Thoracic aorta (tissue), 2 donors: ENCODE data around the gene P3H2. TPM values are rescaled to one million over a fixed set of nuclear protein-coding genes. Genes with fewer than 3 reads are reported as not detected.

Source experiments
- ATAC-seq: fragments of 150-250 bp; one replicate; pipeline ENCODE4 v1.8.0; 2017; ENCODE audit warnings: low read depth; ENCODE audit not compliant: insufficient number of reproducible peaks, low FRiP score
- DNase-seq: peaks from one replicate; pipeline ENCODE4 v3.0.0-alpha.2; 2020; ENCODE audit warnings: low spot score
- H3K27ac ChIP-seq, 2 donors: fragments of 200-600 bp; sonication (generic); 1 replicate in 1 of 2; 2 replicates in 1 of 2; pipeline ENCODE4 v1.5.1; 2016; ENCODE audit warnings: mild to moderate bottlenecking in 2 of 2, moderate library complexity in 2 of 2
- H3K27me3 ChIP-seq: fragments of 200-600 bp; sonication (generic); replicated peaks from 2 replicates; pipeline ENCODE4 v1.6.0; 2016; ENCODE audit warnings: mild to moderate bottlenecking; ENCODE audit not compliant: insufficient read depth
- H3K36me3 ChIP-seq: fragments of 200-600 bp; sonication (generic); one replicate; pipeline ENCODE4 v1.5.1; 2016
- H3K4me1 ChIP-seq, 2 donors: fragments of 200-600 bp; sonication (generic); 1 replicate in 1 of 2; 2 replicates in 1 of 2; pipeline versions ENCODE4 v1.5.1 to v1.6.0; 2016; ENCODE audit warnings: low read depth in 2 of 2, mild to moderate bottlenecking in 1 of 2; ENCODE audit not compliant: control insufficient read depth in 1 of 2
- H3K4me3 ChIP-seq: fragments of 200-600 bp; sonication (generic); 2 replicates; pipeline ENCODE4 v1.5.1; 2016; ENCODE audit warnings: mild to moderate bottlenecking
- H3K9me3 ChIP-seq: fragments of 200-600 bp; sonication (generic); 2 replicates; pipeline ENCODE4 v1.5.1; 2016
- CTCF ChIP-seq: fragments of 200-600 bp; sonication (generic); IDR thresholded peaks from one replicate; pipeline ENCODE4 v1.5.1; 2019; ENCODE audit warnings: antibody characterized with exemption
- total RNA-seq, 2 donors: library from RNA; depleted of rRNA; stranded (reverse); fragments of >200 nt; gene quantifications; one replicate each; pipeline versions ENCODE4 v1.1.0 to v1.2.3, GENCODE V29; 2016

Gene P3H2
- total RNA-seq = 10 to 100 TPM; 19.3 to 28.4 TPM

GRCh38 chr3:190120269-190121060 lies at the start of gene P3H2:
P3H2 (minus strand) TSS chr3:190120897; CDS start chr3:190120731, 166 bp downstream.
- Histone ChIP-seq H3K27ac (peak within 1 kb of the TSS; percentile 53 to 86), H3K36me3 (no peaks in the 10 kb centered on the region), H3K4me1 (peaks cover 0 to 34% of the 10 kb centered on the region in 2 donors), H3K4me3 (peak within 1 kb of the TSS; percentile 87), H3K27me3 (no peaks in the 10 kb centered on the region), H3K9me3 (no peaks in the 10 kb centered on the region)
- TF ChIP-seq CTCF = peak; percentile 49
- ATAC-seq (peak; percentile 68), DNase-seq (peak; percentile 22)

GRCh38 chr3:190169877-190170276 lies 49.2 kb upstream of the P3H2 start:
- peaks cover 0 to 12% of the 10 kb centered on the region in 2 donors for H3K4me1 ChIP-seq
- H3K9me3 ChIP-seq = no peaks in the 10 kb centered on the region
- DNase-seq (no peak), ATAC-seq (no peak)
- H3K4me3 ChIP-seq = no peak overlapping the region
- no peak overlapping the region for H3K27ac ChIP-seq
- no peaks in the 10 kb centered on the region for H3K36me3 ChIP-seq
- H3K27me3 ChIP-seq = no peaks in the 10 kb centered on the region
- TF ChIP-seq CTCF = no peak

- Histone ChIP-seq H3K36me3 (no peaks in the 10 kb centered on the region), H3K27ac (no peak overlapping the region), H3K9me3 (no peaks in the 10 kb centered on the region), H3K4me1 (peaks cover 0 to 12% of the 10 kb centered on the region in 2 donors), H3K27me3 (no peaks in the 10 kb centered on the region), H3K4me3 (no peak overlapping the region)
- DNase-seq = no peak
- no peak for TF ChIP-seq CTCF
- ATAC-seq = no peak
Measured at GRCh38 chr3:190169243-190169642, 48.5 kb upstream of the P3H2 start.

GRCh38 chr3:190167936-190168680 lies 47.4 kb upstream of the P3H2 start:
- Histone ChIP-seq H3K4me3 (no peak overlapping the region), H3K4me1 (peaks cover 0 to 12% of the 10 kb centered on the region in 2 donors), H3K27me3 (no peaks in the 10 kb centered on the region), H3K36me3 (no peaks in the 10 kb centered on the region), H3K27ac (no peak overlapping the region), H3K9me3 (no peaks in the 10 kb centered on the region)
- DNase-seq (no peak), ATAC-seq (no peak)
- TF ChIP-seq CTCF = no peak

- Histone ChIP-seq H3K4me1 (peaks cover 0 to 12% of the 10 kb centered on the region in 2 donors), H3K4me3 (no peak overlapping the region), H3K9me3 (no peaks in the 10 kb centered on the region), H3K27ac (no peak overlapping the region), H3K27me3 (no peaks in the 10 kb centered on the region), H3K36me3 (no peaks in the 10 kb centered on the region)
- ATAC-seq = no peak
- no peak for TF ChIP-seq CTCF
- no peak for DNase-seq
Measured at GRCh38 chr3:190166948-190167347, 46.3 kb upstream of the P3H2 start.
